ES-I3 (cell line): ENCODE results near the gene KIAA0232.

Experiments
- H3K36me3 ChIP-seq: 2 replicates; pipeline ENCODE4 v1.6.1; 2013; ENCODE audit warnings: mild to moderate bottlenecking, low read length, control low read depth, moderate library complexity; ENCODE audit not compliant: insufficient read depth
- H3K4me1 ChIP-seq: 2 replicates; pipeline ENCODE4 v1.6.1; 2013; ENCODE audit warnings: mild to moderate bottlenecking, control low read depth, low read length; ENCODE audit not compliant: insufficient read depth
- H3K9ac ChIP-seq: 2 replicates; pipeline ENCODE4 v1.6.1; 2013; ENCODE audit warnings: low read depth, mild to moderate bottlenecking, low read length, moderate library complexity
- H3K9me3 ChIP-seq: 2 replicates; pipeline ENCODE4 v1.6.1; 2013; ENCODE audit warnings: mild to moderate bottlenecking, low read length, moderate library complexity; ENCODE audit not compliant: control insufficient read depth, insufficient read depth

Gene KIAA0232

DNA sequence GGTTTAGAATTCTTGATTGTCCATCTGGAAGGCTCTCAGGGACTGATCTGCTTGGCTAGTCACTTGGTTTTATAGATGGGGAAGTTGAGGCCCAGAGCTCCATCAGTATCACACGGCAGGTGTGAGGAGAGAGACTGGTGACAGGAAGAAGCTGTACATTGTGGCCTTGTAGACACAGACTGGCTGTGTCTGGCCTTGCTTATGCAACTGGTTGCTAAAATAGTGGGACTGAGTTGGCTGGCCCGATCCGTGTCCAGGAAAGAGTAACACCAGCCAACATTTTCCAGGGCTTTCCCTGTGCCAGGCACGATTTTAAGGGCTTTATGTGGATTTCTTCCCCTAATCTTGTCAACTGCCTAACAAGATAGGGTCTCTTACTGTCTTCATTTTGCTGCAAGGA, 129.9 kb downstream of the KIAA0232 start:
- H3K9me3 ChIP-seq = no peaks in the 10 kb centered on the region
- peaks cover 26% of the 10 kb centered on the region; the same call in 1 of the 2 replicates for H3K4me1 ChIP-seq
- H3K36me3 ChIP-seq = no peaks in the 10 kb centered on the region
- H3K9ac ChIP-seq = no peak overlapping the region

GRCh38 chr4:6913350-6913905, 130.9 kb downstream of the KIAA0232 start:
- Histone ChIP-seq H3K9me3 (no peaks in the 10 kb centered on the region), H3K9ac (no peak overlapping the region), H3K4me1 (peaks cover 29% of the 10 kb centered on the region; the same call in 1 of the 2 replicates), H3K36me3 (no peaks in the 10 kb centered on the region)

GRCh38 chr4:6914448-6914847, 131.9 kb downstream of the KIAA0232 start:
- H3K4me1 ChIP-seq = peaks cover 28% of the 10 kb centered on the region; the same call in 1 of the 2 replicates
- no peaks in the 10 kb centered on the region for H3K36me3 ChIP-seq
- H3K9me3 ChIP-seq = no peaks in the 10 kb centered on the region
- no peak overlapping the region for H3K9ac ChIP-seq

DNA sequence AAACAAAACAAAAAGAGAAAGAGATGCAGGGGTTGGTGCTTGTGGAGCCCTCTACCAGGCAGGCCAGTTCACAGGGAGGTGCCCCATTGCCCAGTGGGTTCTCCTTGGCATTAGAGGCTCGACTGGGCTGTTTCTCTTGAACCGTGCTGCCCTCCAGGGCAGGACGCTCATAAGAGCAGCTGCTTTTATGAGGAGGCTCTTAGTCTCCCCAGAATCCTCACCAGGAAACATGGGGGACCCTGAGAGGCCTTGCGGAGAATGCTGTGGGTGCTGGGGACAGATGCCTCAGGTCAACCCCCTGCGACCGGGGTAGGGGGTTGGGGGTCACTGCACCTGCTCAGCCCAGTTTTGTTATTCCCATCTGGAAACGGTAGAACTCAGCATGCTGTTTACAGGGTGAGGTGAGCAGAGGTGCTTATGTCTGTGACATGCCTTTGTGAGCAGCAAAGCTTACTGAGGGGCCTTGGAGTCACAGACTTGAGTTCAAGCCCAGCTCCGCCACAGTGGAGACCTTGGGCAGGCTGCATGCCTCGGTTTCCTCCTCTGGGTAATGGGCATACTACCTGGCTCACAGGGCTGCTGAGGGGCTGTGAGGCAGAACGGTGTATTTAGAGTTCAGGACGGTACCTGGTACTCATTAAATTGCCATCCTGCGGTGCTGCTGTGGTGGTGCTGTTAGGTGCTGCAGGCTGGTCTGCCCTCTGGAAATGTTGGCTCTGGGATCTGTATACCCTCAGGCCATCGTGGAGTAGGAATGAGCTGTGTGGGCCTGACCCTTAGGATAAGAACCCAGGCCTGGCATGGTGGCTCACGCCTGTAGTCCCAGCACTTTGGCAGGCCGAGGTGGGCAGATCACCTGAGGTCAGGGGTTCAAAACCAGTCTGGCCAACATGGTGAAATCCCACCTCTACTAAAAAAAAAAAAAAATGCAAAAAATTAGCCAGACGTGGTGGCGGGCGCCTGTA, 132.8 kb downstream of the KIAA0232 start:
- peaks cover 28% of the 10 kb centered on the region; the same call in 1 of the 2 replicates for H3K4me1 ChIP-seq
- H3K36me3 ChIP-seq = no peaks in the 10 kb centered on the region
- no peak overlapping the region for H3K9ac ChIP-seq
- H3K9me3 ChIP-seq = no peaks in the 10 kb centered on the region

DNA sequence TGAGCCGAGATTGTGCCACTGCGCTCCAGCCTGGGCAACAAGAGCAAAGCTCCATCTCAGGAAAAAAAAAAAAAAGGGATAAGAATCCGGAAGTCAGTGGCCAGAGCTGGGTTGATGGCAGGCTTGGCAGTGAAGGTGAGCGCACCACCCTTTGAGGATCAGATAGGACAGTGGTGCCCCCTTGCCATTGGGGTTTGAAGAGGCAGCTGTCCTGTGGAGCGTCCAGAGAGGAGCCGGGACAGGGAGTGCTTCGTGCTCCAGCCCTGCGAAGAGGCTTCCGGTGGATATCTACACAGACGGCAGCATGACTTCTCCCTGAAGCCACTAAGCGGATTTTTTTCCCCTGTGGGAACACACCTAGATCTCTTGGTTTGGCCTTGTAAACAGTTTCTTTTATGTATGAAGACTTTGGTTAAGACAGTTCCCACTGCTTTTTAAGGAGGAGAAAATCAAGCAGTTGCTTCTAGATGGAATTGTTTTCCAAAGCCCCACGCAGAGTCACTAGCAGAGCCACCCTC, 133.6 kb downstream of the KIAA0232 start:
- no peaks in the 10 kb centered on the region for H3K9me3 ChIP-seq
- no peak overlapping the region for H3K9ac ChIP-seq
- H3K36me3 ChIP-seq = no peaks in the 10 kb centered on the region
- H3K4me1 ChIP-seq = peaks cover 24% of the 10 kb centered on the region; the same call in 1 of the 2 replicates

DNA sequence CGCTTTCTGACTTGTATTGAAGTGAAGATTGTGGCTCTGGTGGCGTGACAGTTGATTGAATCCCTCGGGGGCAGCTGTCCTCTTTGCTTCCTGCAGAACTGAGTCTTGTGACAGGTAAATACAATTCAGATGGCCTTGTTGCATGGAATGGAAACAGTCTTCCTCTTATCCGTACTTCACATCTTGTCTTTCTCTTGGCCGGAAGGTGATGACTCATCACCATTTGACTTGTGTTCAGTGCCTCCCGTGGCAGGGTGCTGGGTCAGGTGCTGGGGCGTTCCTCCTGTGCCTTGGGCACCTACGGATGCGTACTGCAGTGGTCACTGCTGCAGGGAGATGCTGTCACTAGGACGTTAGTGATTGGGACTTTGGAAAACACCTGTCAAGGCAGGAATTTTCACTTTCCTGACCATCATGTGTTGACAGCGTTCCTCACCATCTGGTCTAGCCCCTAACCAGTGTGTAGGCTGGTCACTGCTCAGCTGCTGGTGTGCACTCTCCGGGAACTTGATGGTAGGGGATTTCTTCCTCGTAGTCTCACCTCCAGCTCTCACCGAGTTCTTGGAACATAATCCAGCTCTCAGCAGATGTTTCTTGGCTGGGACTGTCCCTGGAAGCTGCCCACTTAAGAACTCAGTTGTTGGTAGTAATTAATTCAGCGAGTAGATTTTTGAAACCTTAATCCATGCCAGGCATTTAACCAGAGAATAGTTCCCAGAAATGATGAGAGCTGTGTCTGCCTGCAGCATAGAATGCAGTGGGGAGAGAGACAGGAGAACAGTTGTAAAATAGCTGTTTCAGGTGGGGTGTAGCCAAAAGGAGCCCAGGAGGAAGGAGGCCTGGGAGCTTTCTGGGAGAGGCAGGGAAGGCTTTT, 134.3 kb downstream of the KIAA0232 start:
- Histone ChIP-seq H3K36me3 (no peaks in the 10 kb centered on the region), H3K4me1 (peaks cover 21% of the 10 kb centered on the region; the same call in 1 of the 2 replicates), H3K9ac (no peak overlapping the region), H3K9me3 (no peaks in the 10 kb centered on the region)

DNA sequence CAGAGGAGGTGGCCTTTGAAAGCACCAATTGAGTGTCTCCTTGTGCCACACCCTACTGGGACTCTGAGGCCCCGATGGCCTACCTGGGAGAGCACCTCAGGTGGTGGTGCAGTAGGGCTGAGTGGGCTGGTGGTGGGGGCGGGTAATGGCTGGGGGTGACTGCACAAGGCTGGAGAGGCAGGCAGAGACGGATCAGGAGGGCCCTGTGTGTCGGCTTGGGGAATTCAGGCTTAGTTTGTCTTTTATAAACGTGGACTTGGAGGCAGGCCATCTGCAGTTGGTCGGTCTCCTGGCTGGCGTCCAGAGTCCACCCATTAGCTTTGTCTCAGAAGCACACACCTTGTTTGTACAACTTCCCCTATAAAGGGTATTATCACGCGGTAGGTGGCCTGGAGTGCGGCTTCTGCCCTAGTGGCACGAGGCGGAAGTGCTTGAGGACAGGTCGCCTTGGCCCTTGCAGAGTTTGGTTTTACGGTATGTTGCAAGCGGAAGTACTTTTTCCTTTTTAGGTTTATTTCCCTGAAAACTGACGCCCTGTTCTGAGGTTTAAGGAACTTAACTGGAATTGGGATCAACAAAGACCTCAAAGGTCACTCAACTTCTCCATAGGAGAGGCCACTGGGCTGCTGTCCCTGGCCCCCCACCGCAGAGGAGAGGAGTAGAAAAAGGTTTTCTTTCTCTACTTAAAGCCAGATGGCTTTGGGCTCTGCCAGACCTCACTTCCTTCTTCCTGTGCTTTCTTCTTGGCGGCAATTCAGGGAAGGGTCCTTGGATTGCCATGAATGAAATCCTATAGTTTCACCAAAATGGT, 135.1 kb downstream of the KIAA0232 start:
- no peaks in the 10 kb centered on the region for H3K36me3 ChIP-seq
- no peak overlapping the region for H3K9ac ChIP-seq
- H3K4me1 ChIP-seq = peaks cover 21% of the 10 kb centered on the region; the same call in 1 of the 2 replicates
- H3K9me3 ChIP-seq = no peaks in the 10 kb centered on the region

GRCh38 chr4:6918338-6918737, 135.8 kb downstream of the KIAA0232 start:
- H3K9me3 ChIP-seq = no peaks in the 10 kb centered on the region
- H3K9ac ChIP-seq = no peak overlapping the region
- H3K4me1 ChIP-seq = peaks cover 21% of the 10 kb centered on the region; the same call in 1 of the 2 replicates
- H3K36me3 ChIP-seq = peaks cover 2% of the 10 kb centered on the region; the same call in 1 of the 2 replicates

DNA sequence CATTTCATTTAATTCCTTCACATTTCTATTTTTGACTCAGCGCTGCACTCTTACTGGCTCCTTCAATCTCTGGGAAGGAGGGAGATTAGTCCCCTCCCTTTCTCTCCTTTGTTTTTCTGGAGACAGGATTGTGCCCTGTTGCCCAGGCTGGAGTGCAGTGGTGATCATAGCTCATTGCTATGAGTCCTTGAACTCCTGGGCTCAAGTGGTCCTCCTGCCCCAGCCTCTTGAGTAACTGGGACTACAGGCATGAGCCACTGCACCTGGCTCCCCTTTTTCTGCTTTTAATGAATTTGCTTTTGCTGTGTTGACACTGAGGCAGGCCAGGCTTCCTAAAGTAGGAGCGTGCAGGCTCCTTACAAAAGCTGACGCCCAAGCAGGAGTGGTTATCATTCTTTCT, 137.6 kb downstream of the KIAA0232 start:
- peaks cover 11% of the 10 kb centered on the region; the same call in 1 of the 2 replicates for H3K36me3 ChIP-seq

GRCh38 chr4:6923507-6923906, 141.0 kb downstream of the KIAA0232 start:
- no peaks in the 10 kb centered on the region for H3K9me3 ChIP-seq
- no peak overlapping the region for H3K9ac ChIP-seq
- no peaks in the 10 kb centered on the region for H3K4me1 ChIP-seq
- peaks cover 13% of the 10 kb centered on the region for H3K36me3 ChIP-seq

More for the DNA sequence above, 137.6 kb downstream of the KIAA0232 start:
- Histone ChIP-seq H3K4me1 (peaks cover 21% of the 10 kb centered on the region; the same call in 1 of the 2 replicates), H3K9me3 (no peaks in the 10 kb centered on the region), H3K9ac (no peak overlapping the region)

GRCh38 chr4:6924361-6924779, 141.8 kb downstream of the KIAA0232 start:
- H3K36me3 ChIP-seq = peaks cover 13% of the 10 kb centered on the region
- 0 out of 2 replicates have a peak, but pooled peaks cover 2% of the 10 kb centered on the region for H3K4me1 ChIP-seq
- no peak overlapping the region for H3K9ac ChIP-seq
- H3K9me3 ChIP-seq = no peaks in the 10 kb centered on the region

DNA sequence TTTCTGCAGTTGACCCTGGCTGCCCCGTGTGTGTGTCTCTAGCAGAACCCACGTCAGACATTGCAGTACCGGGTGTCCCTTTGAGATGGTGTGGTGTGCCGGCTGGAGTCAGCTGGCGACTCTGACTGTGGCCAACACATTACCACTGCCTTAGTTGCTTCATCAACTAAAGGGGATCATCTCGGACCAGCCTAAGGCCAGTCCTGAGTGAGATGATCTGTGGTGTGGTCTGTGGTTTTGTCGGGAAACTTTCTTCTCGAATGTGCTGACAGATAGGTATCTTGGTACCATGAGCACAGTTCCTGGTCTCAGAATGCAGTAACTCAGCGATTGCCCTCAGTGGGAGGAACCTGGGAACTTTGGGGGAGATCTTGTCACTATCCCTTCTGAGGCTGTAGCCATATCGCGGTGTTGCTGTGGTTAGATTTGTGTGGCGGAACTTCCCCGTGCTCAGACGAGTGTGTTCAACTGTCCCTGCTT, 142.9 kb downstream of the KIAA0232 start:
- Histone ChIP-seq H3K9ac (no peak overlapping the region), H3K4me1 (peaks cover 10% of the 10 kb centered on the region; the same call in 1 of the 2 replicates), H3K36me3 (peaks cover 13% of the 10 kb centered on the region), H3K9me3 (no peaks in the 10 kb centered on the region)

- H3K9ac ChIP-seq = no peak overlapping the region
These were observed 143.6 kb downstream of the KIAA0232 start for GRCh38 chr4:6926081-6926480.

More at GRCh38 chr4:6926081-6926480, 143.6 kb downstream of the KIAA0232 start:
- H3K36me3 ChIP-seq = peaks cover 13% of the 10 kb centered on the region
- no peaks in the 10 kb centered on the region for H3K9me3 ChIP-seq
- peaks cover 10% of the 10 kb centered on the region; the same call in 1 of the 2 replicates for H3K4me1 ChIP-seq
